ENCODE measurements around the gene LAMA2. TPM values are rescaled to one million over a fixed set of nuclear protein-coding genes. Genes with fewer than 3 reads are reported as not detected.

LAMA2 gene
- total and polyA plus RNA-seq, 2 of the 8 experiments (the other 6 are each of a cell fraction or from before 2014, with no cell fraction given), result 1.3 to 3.8 TPM

- no peak for TF ChIP-seq CHD7 (IDR thresholded peaks at IDR 0.05; ENCODE audit: insufficient replicate concordance, low read length)
- TF ChIP-seq BACH1 (IDR thresholded peaks at IDR 0.05; ENCODE audit: low read length), result no peak
Observed at GRCh38 chr6:129340983-129341382, 458.0 kb downstream of the LAMA2 start (continued).
